CD4-positive, alpha-beta T cell treated with Interleukin-6 at 100 ng/mL for 8 hours (primary cell): ENCODE measurements around the gene EEFSEC.

Experiments used
- DNase-seq: peaks from one replicate; pipeline ENCODE4 v3.0.0-alpha.2; 2020; ENCODE audit warnings: mixed read lengths, low spot score

EEFSEC gene

GRCh38 chr3:128352326-128352725 lies 199.0 kb downstream of the EEFSEC start:
- no peak for DNase-seq

GRCh38 chr3:128353361-128353965 lies 200.2 kb downstream of the EEFSEC start:
- no peak for DNase-seq

- DNase-seq, result no peak
Measured at GRCh38 chr3:128353991-128354687, 200.9 kb downstream of the EEFSEC start.

GRCh38 chr3:128354788-128355542 lies 201.7 kb downstream of the EEFSEC start:
- DNase-seq, result no peak

GRCh38 chr3:128355543-128355919 lies 202.2 kb downstream of the EEFSEC start:
- no peak for DNase-seq

GRCh38 chr3:128356822-128357221 lies 203.5 kb downstream of the EEFSEC start:
- DNase-seq, result no peak

- no peak for DNase-seq
Measured at GRCh38 chr3:128357538-128357937, 204.3 kb downstream of the EEFSEC start.

- DNase-seq, result no peak
Measured at GRCh38 chr3:128358156-128358895, 205.0 kb downstream of the EEFSEC start.

- no peak for DNase-seq
Measured at GRCh38 chr3:128359060-128359664, 205.9 kb downstream of the EEFSEC start.

- no peak for DNase-seq
Measured at GRCh38 chr3:128359846-128360642, 206.8 kb downstream of the EEFSEC start.

- DNase-seq, result no peak
Measured at GRCh38 chr3:128360705-128361271, 207.5 kb downstream of the EEFSEC start.

- no peak for DNase-seq
Measured at GRCh38 chr3:128362026-128362965, 209.0 kb downstream of the EEFSEC start.

GRCh38 chr3:128364291-128364690 lies 211.0 kb downstream of the EEFSEC start:
- no peak for DNase-seq

GRCh38 chr3:128364808-128365360 lies 211.6 kb downstream of the EEFSEC start:
- DNase-seq, result no peak

GRCh38 chr3:128366136-128366535 lies 212.9 kb downstream of the EEFSEC start:
- DNase-seq, result no peak

GRCh38 chr3:128366652-128367051 lies 213.4 kb downstream of the EEFSEC start:
- no peak for DNase-seq

- DNase-seq, result no peak
Measured at GRCh38 chr3:128367221-128367620, 213.9 kb downstream of the EEFSEC start.

GRCh38 chr3:128367761-128368160 lies 214.5 kb downstream of the EEFSEC start:
- DNase-seq, result no peak

GRCh38 chr3:128368626-128369025 lies 215.3 kb downstream of the EEFSEC start:
- DNase-seq, result no peak
